ENCODE measurements around the gene ELOVL6. TPM values are rescaled to one million over a fixed set of nuclear protein-coding genes. Genes with fewer than 3 reads are reported as not detected.

Gene ELOVL6
- total and polyA plus RNA-seq, 8 donors: 3.2 to 27.9 (median 4.4) TPM

DNA sequence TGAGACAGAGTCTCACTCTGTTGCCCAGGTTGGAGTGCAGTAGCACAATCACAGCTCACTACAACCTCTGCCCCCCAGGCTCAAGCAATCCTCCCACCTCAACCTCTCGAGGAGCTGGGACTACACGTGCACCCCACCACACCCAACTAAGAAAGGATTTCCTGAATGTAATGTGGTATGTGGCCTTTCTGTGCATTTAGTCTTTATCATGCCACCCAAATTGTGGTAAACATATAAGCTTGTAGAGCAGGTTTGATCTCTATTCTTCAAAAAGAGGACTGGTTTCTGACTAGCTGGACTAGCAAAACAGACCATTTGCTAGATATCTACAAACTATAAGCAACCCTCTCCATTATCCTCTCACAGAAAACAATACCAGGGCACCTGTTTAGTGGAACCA lies 33.6 kb downstream of the ELOVL6 start:
- no peaks in the 10 kb centered on the region for H3K9me3 ChIP-seq
- no peaks in the 10 kb centered on the region for H3K36me3 ChIP-seq
- WGBS, 5 donors: 20 to 48% (median 30%) methylated on average over 2 of the region's 2 CpGs
- H3K27me3 ChIP-seq: no peaks in the 10 kb centered on the region
- peak overlapping the region in 3 of 5 donors; percentile 6 to 61 (median 36) for H3K27ac ChIP-seq
- no peak overlapping the region for H3K4me3 ChIP-seq
- peak in 1 of 2 donors; percentile 51 for DNase-seq
- peaks cover 0 to 36% (median 5%) of the 10 kb centered on the region in 4 donors for H3K4me1 ChIP-seq
- TF ChIP-seq POLR2A (IDR thresholded peaks at IDR 0.05) (no peak), POLR2AphosphoS5 (IDR thresholded peaks at IDR 0.05) (peak in 1 of 3 donors; percentile 10)
- TF ChIP-seq, protein P1, sequence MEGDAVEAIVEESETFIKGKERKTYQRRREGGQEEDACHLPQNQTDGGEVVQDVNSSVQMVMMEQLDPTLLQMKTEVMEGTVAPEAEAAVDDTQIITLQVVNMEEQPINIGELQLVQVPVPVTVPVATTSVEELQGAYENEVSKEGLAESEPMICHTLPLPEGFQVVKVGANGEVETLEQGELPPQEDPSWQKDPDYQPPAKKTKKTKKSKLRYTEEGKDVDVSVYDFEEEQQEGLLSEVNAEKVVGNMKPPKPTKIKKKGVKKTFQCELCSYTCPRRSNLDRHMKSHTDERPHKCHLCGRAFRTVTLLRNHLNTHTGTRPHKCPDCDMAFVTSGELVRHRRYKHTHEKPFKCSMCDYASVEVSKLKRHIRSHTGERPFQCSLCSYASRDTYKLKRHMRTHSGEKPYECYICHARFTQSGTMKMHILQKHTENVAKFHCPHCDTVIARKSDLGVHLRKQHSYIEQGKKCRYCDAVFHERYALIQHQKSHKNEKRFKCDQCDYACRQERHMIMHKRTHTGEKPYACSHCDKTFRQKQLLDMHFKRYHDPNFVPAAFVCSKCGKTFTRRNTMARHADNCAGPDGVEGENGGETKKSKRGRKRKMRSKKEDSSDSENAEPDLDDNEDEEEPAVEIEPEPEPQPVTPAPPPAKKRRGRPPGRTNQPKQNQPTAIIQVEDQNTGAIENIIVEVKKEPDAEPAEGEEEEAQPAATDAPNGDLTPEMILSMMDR (IDR thresholded peaks at IDR 0.05): no peak
- intact Hi-C loops (cut with DNase I; ENCODE audit: low total_unique reads): no loop called here

DNA sequence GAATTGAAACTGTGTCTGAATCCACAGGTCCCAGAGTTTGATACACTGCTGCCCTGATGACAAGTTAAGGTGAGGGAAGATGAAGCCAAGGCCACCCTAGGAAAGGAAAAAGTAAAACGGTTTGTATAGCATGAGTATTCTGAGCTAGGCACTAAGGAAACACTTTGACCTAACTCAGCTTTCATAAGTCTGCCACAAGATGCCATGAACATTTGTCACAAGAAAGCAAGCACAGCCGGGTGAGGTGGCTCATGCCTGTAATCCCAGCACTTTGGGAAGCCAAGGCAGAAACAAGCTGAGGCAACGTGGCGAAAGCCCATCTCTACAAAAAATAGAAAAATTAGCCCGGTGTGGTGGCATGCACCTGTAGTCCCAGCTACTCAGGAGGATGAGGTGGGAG lies 34.2 kb downstream of the ELOVL6 start:
- TF ChIP-seq, protein P1 (IDR thresholded peaks at IDR 0.05): no peak
- no peak for TF ChIP-seq POLR2A (IDR thresholded peaks at IDR 0.05)
- no peak for TF ChIP-seq POLR2AphosphoS5 (IDR thresholded peaks at IDR 0.05)
- TF ChIP-seq EP300 (IDR thresholded peaks at IDR 0.05): no peak
- peak overlapping the region in 2 of 5 donors; percentile 34 to 36 for H3K27ac ChIP-seq
- H3K27me3 ChIP-seq: no peaks in the 10 kb centered on the region
- H3K9me3 ChIP-seq: no peaks in the 10 kb centered on the region
- peaks cover 0 to 36% (median 5%) of the 10 kb centered on the region in 4 donors for H3K4me1 ChIP-seq
- no peaks in the 10 kb centered on the region for H3K36me3 ChIP-seq
- DNase-seq: no peak
- 79 to 89% (median 88%) methylated on average over 5 of the region's 5 CpGs for WGBS, 5 donors
- intact Hi-C loops (cut with DNase I; ENCODE audit: low total_unique reads): no loop called here
- H3K4me3 ChIP-seq: no peak overlapping the region

DNA sequence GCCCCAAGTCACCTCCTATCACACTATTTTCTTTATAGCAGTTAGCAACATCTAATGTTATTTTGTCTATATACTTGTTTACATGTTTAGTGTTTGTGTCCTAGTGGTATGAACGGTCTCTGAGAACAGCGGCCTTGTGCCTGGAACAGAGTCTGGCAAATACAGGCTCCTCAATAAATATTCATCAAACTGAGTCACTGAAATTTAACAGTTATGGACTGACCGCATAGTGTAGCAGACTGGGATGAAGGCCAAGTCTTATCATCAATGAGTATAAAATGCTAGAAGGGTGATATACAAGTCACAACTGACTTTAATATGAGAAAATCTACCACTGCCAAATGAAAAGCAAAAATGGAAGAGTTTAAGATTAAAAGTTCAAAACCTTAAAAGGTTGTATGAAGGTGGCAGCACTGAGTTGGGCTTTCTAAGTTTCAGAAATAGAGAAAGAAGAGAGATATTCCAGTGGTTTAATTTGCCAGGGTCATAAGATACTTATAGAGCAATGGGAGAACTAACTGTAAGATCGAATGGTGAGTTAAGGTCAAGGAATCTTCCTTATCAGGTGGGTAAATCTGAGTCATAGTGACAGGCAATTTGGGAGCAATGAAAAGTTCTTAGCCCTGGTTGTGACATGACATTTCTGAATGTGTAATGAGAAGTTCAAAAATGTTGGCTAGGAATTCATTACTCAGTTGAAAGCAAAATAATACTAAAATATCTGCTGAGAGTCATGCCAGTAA lies 34.9 kb downstream of the ELOVL6 start:
- DNase-seq: no peak
- intact Hi-C loops (cut with DNase I; ENCODE audit: low total_unique reads): no loop called here
- H3K27ac ChIP-seq: peak overlapping the region in 2 of 5 donors; percentile 34 to 36
- peaks cover 0 to 42% (median 5%) of the 10 kb centered on the region in 4 donors for H3K4me1 ChIP-seq
- H3K27me3 ChIP-seq: no peaks in the 10 kb centered on the region
- TF ChIP-seq, protein P1 (IDR thresholded peaks at IDR 0.05): no peak
- TF ChIP-seq POLR2AphosphoS5 (IDR thresholded peaks at IDR 0.05): no peak
- no peak for TF ChIP-seq POLR2A (IDR thresholded peaks at IDR 0.05)
- no peak for TF ChIP-seq EP300 (IDR thresholded peaks at IDR 0.05)
- 42 to 56% (median 52%) methylated on average over 4 of the region's 4 CpGs for WGBS, 5 donors
- H3K9me3 ChIP-seq: no peaks in the 10 kb centered on the region
- H3K4me3 ChIP-seq: no peak overlapping the region
- H3K36me3 ChIP-seq: no peaks in the 10 kb centered on the region

DNA sequence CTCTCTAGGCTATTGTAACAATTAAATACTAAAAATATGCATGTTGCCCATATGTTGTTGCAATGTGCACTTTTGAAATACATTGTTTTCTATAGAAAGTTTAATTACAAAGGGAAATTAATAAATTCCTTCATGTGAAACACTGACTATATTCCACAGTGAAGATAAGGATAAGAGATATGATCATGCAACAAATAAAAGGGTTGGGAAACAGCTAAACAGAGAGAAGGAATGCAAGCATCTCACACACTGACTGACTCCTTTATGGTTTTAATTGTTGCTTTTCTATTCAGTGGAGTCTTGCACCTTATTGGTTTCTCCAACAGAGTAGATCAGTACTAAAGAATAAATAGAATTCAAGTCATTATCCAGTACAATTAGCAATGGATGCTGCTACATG lies 37.8 kb downstream of the ELOVL6 start:
- intact Hi-C loops (cut with DNase I; ENCODE audit: low total_unique reads): no loop called here
- H3K9me3 ChIP-seq: no peaks in the 10 kb centered on the region
- H3K4me1 ChIP-seq: peaks cover 0 to 33% (median 5%) of the 10 kb centered on the region in 4 donors
- H3K4me3 ChIP-seq: no peak overlapping the region
- H3K27ac ChIP-seq: no peak overlapping the region
- H3K36me3 ChIP-seq: no peaks in the 10 kb centered on the region
- DNase-seq: no peak
- H3K27me3 ChIP-seq: no peaks in the 10 kb centered on the region
- TF ChIP-seq EP300 (IDR thresholded peaks at IDR 0.05) (no peak), POLR2A (IDR thresholded peaks at IDR 0.05) (no peak), POLR2AphosphoS5 (IDR thresholded peaks at IDR 0.05) (no peak)
- TF ChIP-seq, protein P1 (IDR thresholded peaks at IDR 0.05): no peak

All from stomach (tissue), 9 donors.